H9 (cell line): ENCODE data around the gene ETV7. TPM values are rescaled to one million over a fixed set of nuclear protein-coding genes. Genes with fewer than 3 reads are reported as not detected.

ENCODE experiments used
- DNase-seq: peaks from one replicate; pipeline ENCODE4 v3.0.0-alpha.2; 2017
- H2AFZ ChIP-seq: one replicate; pipeline ENCODE4 v1.6.1; 2013; ENCODE audit warnings: mild to moderate bottlenecking, low read length, control low read depth, moderate library complexity
- H2AK5ac ChIP-seq: 2 replicates; pipeline ENCODE4 v1.6.1; 2013; ENCODE audit warnings: low read length, control low read depth, mixed read lengths; ENCODE audit not compliant: insufficient read length
- H2BK120ac ChIP-seq: one replicate; pipeline ENCODE4 v1.6.1; 2013; ENCODE audit warnings: low read depth, mild to moderate bottlenecking, low read length, control low read depth, inconsistent platforms; ENCODE audit not compliant: poor library complexity, severe bottlenecking
- H2BK12ac ChIP-seq: 2 replicates; pipeline ENCODE4 v1.6.1; 2013; ENCODE audit warnings: low read length, control low read depth, mixed read lengths, low read depth; ENCODE audit not compliant: insufficient read length
- H2BK15ac ChIP-seq: 2 replicates; pipeline ENCODE4 v1.6.1; 2013; ENCODE audit warnings: low read depth, low read length, control low read depth
- H2BK20ac ChIP-seq: one replicate; pipeline ENCODE4 v1.6.1; 2013; ENCODE audit warnings: low read depth, mild to moderate bottlenecking, low read length, control low read depth, inconsistent platforms; ENCODE audit not compliant: poor library complexity, severe bottlenecking
- H2BK5ac ChIP-seq: 2 replicates; pipeline ENCODE4 v1.6.1; 2013; ENCODE audit warnings: low read length, control low read depth, mixed read lengths; ENCODE audit not compliant: insufficient read length
- H3K14ac ChIP-seq: 2 replicates; pipeline ENCODE4 v1.6.1; 2013; ENCODE audit warnings: low read length, control low read depth; ENCODE audit not compliant: insufficient read depth
- H3K18ac ChIP-seq: 2 replicates; pipeline ENCODE4 v1.6.1; 2013; ENCODE audit warnings: low read depth, mild to moderate bottlenecking, mixed read lengths, low read length, control low read depth; ENCODE audit not compliant: insufficient read length
- H3K23ac ChIP-seq: 2 replicates; pipeline ENCODE4 v1.6.1; 2013; ENCODE audit warnings: low read length, control low read depth, mixed read lengths, low read depth; ENCODE audit not compliant: insufficient read length
- H3K23me2 ChIP-seq: 2 replicates; pipeline ENCODE4 v1.6.1; 2013; ENCODE audit warnings: low read depth, mild to moderate bottlenecking, mixed read lengths, low read length, control low read depth; ENCODE audit not compliant: insufficient read length, poor library complexity, severe bottlenecking
- H3K27ac ChIP-seq: 2 replicates; pipeline ENCODE4 v1.5.1; 2013; ENCODE audit warnings: low read length, control low read depth, mixed read lengths, low read depth; ENCODE audit not compliant: insufficient read length
- H3K27me3 ChIP-seq: 2 replicates; pipeline ENCODE4 v1.6.1; 2013; ENCODE audit warnings: low read length, control low read depth, inconsistent platforms; ENCODE audit not compliant: insufficient read depth
- H3K4ac ChIP-seq: 2 replicates; pipeline ENCODE4 v1.6.1; 2013; ENCODE audit warnings: low read depth, mild to moderate bottlenecking, control low read depth, inconsistent platforms, low read length, moderate library complexity
- H3K4me1 ChIP-seq: 2 replicates; pipeline ENCODE4 v1.6.1; 2013; ENCODE audit warnings: low read length, control low read depth, inconsistent platforms; ENCODE audit not compliant: insufficient read depth
- H3K4me2 ChIP-seq: 2 replicates; pipeline ENCODE4 v1.6.1; 2013; ENCODE audit warnings: low read length, control low read depth, mixed read lengths; ENCODE audit not compliant: insufficient read length, insufficient read depth
- H3K56ac ChIP-seq: 2 replicates; pipeline ENCODE4 v1.6.1; 2013; ENCODE audit warnings: low read depth, mild to moderate bottlenecking, mixed read lengths, low read length, control low read depth; ENCODE audit not compliant: insufficient read length
- H3K79me1 ChIP-seq: 2 replicates; pipeline ENCODE4 v1.6.1; 2013; ENCODE audit warnings: low read depth, mild to moderate bottlenecking, moderate library complexity, low read length, control low read depth, inconsistent platforms; ENCODE audit not compliant: insufficient read depth, poor library complexity, severe bottlenecking
- H3K79me2 ChIP-seq: 2 replicates; pipeline ENCODE4 v1.6.1; 2013; ENCODE audit warnings: low read length, control low read depth, inconsistent platforms; ENCODE audit not compliant: insufficient read depth
- H3K9ac ChIP-seq: 2 replicates; pipeline ENCODE4 v1.6.1; 2013; ENCODE audit warnings: low read length, control low read depth, mixed read lengths; ENCODE audit not compliant: insufficient read length; ENCODE audit errors: extremely low read depth
- H3K9me3 ChIP-seq: one replicate; pipeline ENCODE4 v1.6.1; 2013; ENCODE audit warnings: low read depth, low read length, inconsistent platforms; ENCODE audit not compliant: control insufficient read depth
- H3T11ph ChIP-seq: one replicate; pipeline ENCODE4 v1.6.1; 2013; ENCODE audit warnings: mild to moderate bottlenecking, low read length, control low read depth, inconsistent platforms
- H4K20me1 ChIP-seq: one replicate; pipeline ENCODE4 v1.6.1; 2013; ENCODE audit not compliant: control insufficient read depth, insufficient read length, insufficient read depth
- H4K5ac ChIP-seq: 2 replicates; pipeline ENCODE4 v1.6.1; 2013; ENCODE audit warnings: low read depth, mild to moderate bottlenecking, mixed read lengths, low read length, control low read depth; ENCODE audit not compliant: insufficient read length
- H4K8ac ChIP-seq: replicated peaks from 2 replicates; pipeline ENCODE4 v1.6.1; 2013; ENCODE audit warnings: low read length, control low read depth, mixed read lengths, low read depth; ENCODE audit not compliant: insufficient read length
- H4K91ac ChIP-seq: 2 replicates; pipeline ENCODE4 v1.6.1; 2013; ENCODE audit warnings: low read depth, mild to moderate bottlenecking, moderate library complexity, mixed read lengths, low read length, control low read depth; ENCODE audit not compliant: insufficient read length
- H3K27ac Mint-ChIP-seq, 3 experiments: 2 replicates in 2 of 3; 3 replicates in 1 of 3; pipeline ENCODE4 v1.8.0; 2020 to 2021; ENCODE audit warnings: mixed read lengths in 3 of 3, mild to moderate bottlenecking in 1 of 3, moderate library complexity in 1 of 3
- H3K27me3 Mint-ChIP-seq: 2 replicates; pipeline ENCODE4 v1.8.0; 2021; ENCODE audit warnings: low read depth, mild to moderate bottlenecking, moderate library complexity, mixed read lengths
- H3K36me3 Mint-ChIP-seq, 3 experiments: 2 replicates in 2 of 3; 3 replicates in 1 of 3; pipeline ENCODE4 v1.8.0; 2020 to 2021; ENCODE audit warnings: low read depth in 3 of 3, mixed read lengths in 3 of 3; ENCODE audit not compliant: insufficient read depth in 1 of 3
- H3K4me1 Mint-ChIP-seq, 2 experiments: 2 replicates each; pipeline ENCODE4 v1.8.0; 2020; ENCODE audit warnings: mixed read lengths in 2 of 2
- H3K4me3 Mint-ChIP-seq, 2 experiments: 2 replicates in 1 of 2; 3 replicates in 1 of 2; pipeline ENCODE4 v1.8.0; 2020 to 2021; ENCODE audit warnings: mild to moderate bottlenecking in 2 of 2, mixed read lengths in 2 of 2, moderate library complexity in 1 of 2
- H3K9me3 Mint-ChIP-seq, 2 experiments: 2 replicates in 1 of 2; 3 replicates in 1 of 2; pipeline ENCODE4 v1.8.0; 2020; ENCODE audit warnings: mild to moderate bottlenecking in 2 of 2, mixed read lengths in 2 of 2, moderate library complexity in 1 of 2
- WGBS: extraction: QIAGEN DNeasy Blood & Tissue Kit; methylation state at CpG from one replicate; pipeline ENCODE4 v1.1.7; 2013; ENCODE audit warnings: missing lambda C conversion rate, low lambda C conversion rate, mixed read lengths; ENCODE audit not compliant: insufficient read length; ENCODE audit errors: extremely low coverage; 5-methylcytosine and 5-hydroxymethylcytosine counted together
- total RNA-seq: library from RNA; stranded (reverse); gene quantifications from 2 replicates; pipeline ENCODE4 v1.2.1, GENCODE V29; 2021
- TF ChIP-seq, protein P1 (sequence below): fragments of 200-600 bp; sonication (generic); conservative IDR thresholded peaks from 3 replicates; pipeline ENCODE4 v1.8.0; 2021; ENCODE audit warnings: antibody characterized with exemption, mild to moderate bottlenecking

ETV7 gene
- total RNA-seq, 1 experiment from 2014 or later: 0.92 TPM

GRCh38 chr6:36319821-36320220 is 67.6 kb downstream of the ETV7 start:
- TF ChIP-seq, protein P1, sequence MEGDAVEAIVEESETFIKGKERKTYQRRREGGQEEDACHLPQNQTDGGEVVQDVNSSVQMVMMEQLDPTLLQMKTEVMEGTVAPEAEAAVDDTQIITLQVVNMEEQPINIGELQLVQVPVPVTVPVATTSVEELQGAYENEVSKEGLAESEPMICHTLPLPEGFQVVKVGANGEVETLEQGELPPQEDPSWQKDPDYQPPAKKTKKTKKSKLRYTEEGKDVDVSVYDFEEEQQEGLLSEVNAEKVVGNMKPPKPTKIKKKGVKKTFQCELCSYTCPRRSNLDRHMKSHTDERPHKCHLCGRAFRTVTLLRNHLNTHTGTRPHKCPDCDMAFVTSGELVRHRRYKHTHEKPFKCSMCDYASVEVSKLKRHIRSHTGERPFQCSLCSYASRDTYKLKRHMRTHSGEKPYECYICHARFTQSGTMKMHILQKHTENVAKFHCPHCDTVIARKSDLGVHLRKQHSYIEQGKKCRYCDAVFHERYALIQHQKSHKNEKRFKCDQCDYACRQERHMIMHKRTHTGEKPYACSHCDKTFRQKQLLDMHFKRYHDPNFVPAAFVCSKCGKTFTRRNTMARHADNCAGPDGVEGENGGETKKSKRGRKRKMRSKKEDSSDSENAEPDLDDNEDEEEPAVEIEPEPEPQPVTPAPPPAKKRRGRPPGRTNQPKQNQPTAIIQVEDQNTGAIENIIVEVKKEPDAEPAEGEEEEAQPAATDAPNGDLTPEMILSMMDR: no peak
- Mint-ChIP-seq H3K36me3 (no peaks in the 10 kb centered on the region), H3K4me1 (peaks cover 14 to 35% of the 10 kb centered on the region in 2 experiments), H3K27me3 (peaks cover 6% of the 10 kb centered on the region), H3K27ac (no peak overlapping the region; a peak in 1 of 7 replicates), H3K4me3 (no peak overlapping the region), H3K9me3 (no peaks in the 10 kb centered on the region; a peak in 1 of 5 replicates)
- Histone ChIP-seq H2BK5ac (no peak overlapping the region), H3K23me2 (no peaks in the 10 kb centered on the region), H3K27ac (no peak overlapping the region), H3K4me2 (no peak overlapping the region), H3K79me2 (no peaks in the 10 kb centered on the region), H3K27me3 (no peaks in the 10 kb centered on the region), H3T11ph (no peak overlapping the region), H3K14ac (no peak overlapping the region), H3K79me1 (no peaks in the 10 kb centered on the region), H3K18ac (no peak overlapping the region), H3K23ac (no peak overlapping the region), H3K4me1 (no peaks in the 10 kb centered on the region), H4K91ac (no peak overlapping the region), H3K9me3 (no peaks in the 10 kb centered on the region), H3K9ac (no peak overlapping the region), H2AK5ac (no peak overlapping the region), H2BK20ac (no peak overlapping the region), H2BK12ac (no peak overlapping the region), H2AFZ (no peak overlapping the region), H2BK120ac (no peak overlapping the region), H4K20me1 (no peaks in the 10 kb centered on the region), H2BK15ac (no peak overlapping the region), H3K4ac (no peak overlapping the region), H3K56ac (no peak overlapping the region), H4K8ac (no peak overlapping the region), H4K5ac (no peak overlapping the region)
- DNase-seq: no peak
- no CpG with 5 or more reads among the region's 2 CpGs for WGBS
